Heart left ventricle (tissue), 16 donors: ENCODE data around the gene NDST1. TPM values are rescaled to one million over a fixed set of nuclear protein-coding genes. Genes with fewer than 3 reads are reported as not detected.

Source experiments
- ATAC-seq, 4 donors: fragments of 200-7000 bp; cut with Tn5 transposase; one replicate each; pipeline ENCODE4 v1.9.1; 2020 to 2022; ENCODE audit warnings: moderate library complexity in 4 of 4, mild to moderate bottlenecking in 3 of 4, moderate number of reproducible peaks in 1 of 4
- DNase-seq, 5 donors: peaks; one replicate each; pipeline ENCODE4 v3.0.0-alpha.2; 2020
- H3K27ac ChIP-seq, 12 donors: fragments of 200-600 bp; sonication (generic) in 4 of 12; one replicate each; pipeline versions ENCODE4 v1.5.0 to v1.8.0; 2016 to 2022; ENCODE audit warnings: mild to moderate bottlenecking in 2 of 12
- H3K27me3 ChIP-seq, 9 donors: fragments of 200-600 bp; sonication (generic) in 2 of 9; one replicate each; pipeline versions ENCODE4 v1.5.1 to v1.8.0; 2016 to 2022; ENCODE audit warnings: mild to moderate bottlenecking in 3 of 9
- H3K36me3 ChIP-seq, 9 donors: fragments of 200-600 bp; sonication (generic) in 2 of 9; one replicate each; pipeline versions ENCODE4 v1.5.0 to v1.8.0; 2018 to 2022; ENCODE audit warnings: mild to moderate bottlenecking in 2 of 9
- H3K4me1 ChIP-seq, 12 donors: fragments of 200-600 bp; sonication (generic) in 4 of 12; one replicate each; pipeline versions ENCODE4 v1.5.0 to v1.8.0; 2016 to 2022; ENCODE audit warnings: mild to moderate bottlenecking in 3 of 12
- H3K4me3 ChIP-seq, 12 donors: fragments of 200-600 bp; sonication (generic) in 4 of 12; one replicate each; pipeline versions ENCODE4 v1.5.0 to v1.8.0; 2017 to 2022; ENCODE audit warnings: mild to moderate bottlenecking in 9 of 12, moderate library complexity in 4 of 12
- H3K9me3 ChIP-seq, 12 donors: fragments of 200-600 bp; sonication (generic) in 4 of 12; one replicate each; pipeline versions ENCODE4 v1.5.0 to v1.8.0; 2016 to 2022; ENCODE audit warnings: mild to moderate bottlenecking in 1 of 12
- CTCF ChIP-seq, 12 donors: fragments of 200-600 bp; sonication (generic) in 4 of 12; IDR thresholded peaks; one replicate each; pipeline versions ENCODE4 v1.5.0 to v1.8.0; 2018 to 2022; ENCODE audit warnings: antibody characterized with exemption in 12 of 12, mild to moderate bottlenecking in 5 of 12
- POLR2A ChIP-seq, 2 donors: fragments of 450-650 bp; IDR thresholded peaks; one replicate each; pipeline ENCODE4 v1.6.1; 2017; ENCODE audit warnings: antibody characterized with exemption in 2 of 2, mild to moderate bottlenecking in 2 of 2, moderate library complexity in 2 of 2
- WGBS, 4 donors: extraction: QIAGEN DNeasy Blood & Tissue Kit in 2 of 4; methylation state at CpG; one replicate each; pipeline versions ENCODE4 v1.1.5 to v1.1.7; 2013 to 2018; 5-methylcytosine and 5-hydroxymethylcytosine counted together
- intact Hi-C, 10 donors: fragments of 100-400 bp; cut with DNase I; formaldehyde crosslinking; loops; one replicate each; pipeline versions ENCODE4 v1.11.1 to v1.14.2; 2022
- long read RNA-seq, 3 donors: library from polyadenylated mRNA; unstranded; transcript quantifications; one replicate each; pipeline ENCODE4 v2.0.0, GENCODE V29; 2020 to 2021
- polyA plus RNA-seq, 2 donors: library from polyadenylated mRNA; stranded (reverse); fragments of 200-250 nt; gene quantifications; one replicate each; pipeline ENCODE4 v1.2.3, GENCODE V29; 2013
- total RNA-seq, 9 donors: library from RNA; depleted of rRNA in 2 of 9; stranded (reverse); fragments of >200 nt in 2 of 9; fragmentation: NEBNext Ultra II Directional in 3 of 9; extraction: Animal tissue kit (Norgen Biotek cat#: 25700) in 3 of 9; gene quantifications; one replicate each; pipeline versions ENCODE4 v1.1.0 to v1.2.4, GENCODE V29; 2016 to 2023
- donor health status: ischemic (EF 13 %, LVEDD 7.1; RV severe dilation, severe dysfunction).
- donor health status: healthy with polysubstance abuse.
- donor health status: DM: no; HTN: yes; CAD: no.
- donor health status: DM: no; HTN: no; CAD: no.
- donor health status: ischemic (EF 25% LVEDD 6.9; RV normal size, moderate dysfunction).
- donor health status: ischemic (EF 25% LVEDD 5.7; RV mildly dilated, moderate dysfunction).
- donor health status: healthy.
- donor health status: DM: yes; HTN: yes; CAD: no.
- donor health status: ischemic (EF 35%, LVEDD 5.7; RV mildly dilated, moderate dysfunction).
- donor health status: nonischemic (EF 11% LVEDD 7.7; RV severe dilation, severe dysfunction).
- donor health status: DM: yes; HTN: yes; CAD: no.
- donor health status: PGD.
- donor health status: ischemic (EF 29% LVEDD 5.4; RV normal size, mild dysfunction).
- donor health status: nonischemic (EF 23%, LVEDD 6.1; RV moderate dilation, normal function).

The NDST1 gene
- total RNA-seq (100 to 1,000 TPM in 2 of 9 donors, 10 to 100 TPM in 7; 50.2 to 156 (median 68.5) TPM), polyA plus RNA-seq (10 to 100 TPM; 32.1 to 53.5 TPM)
- long read RNA-seq, donor 1, partial matches to known transcripts = 9 of 31 reads
- long read RNA-seq, donor 1, other reads (novel, unspliced or antisense) = 22 of 31 reads
- long read RNA-seq, donor 2, partial matches to known transcripts = 28 of 52 reads
- long read RNA-seq, donor 2, other reads (novel, unspliced or antisense) = 24 of 52 reads
- long read RNA-seq, donor 3, partial matches to known transcripts = 6 of 28 reads
- long read RNA-seq, donor 3, other reads (novel, unspliced or antisense) = 22 of 28 reads

- Histone ChIP-seq H3K4me1 (peaks cover 30 to 100% (median 96%) of the 10 kb centered on the region in 12 donors), H3K9me3 (no peaks in the 10 kb centered on the region), H3K36me3 (no peaks in the 10 kb centered on the region), H3K27ac (peak within 1 kb of the TSS in 10 of 12 donors; percentile 17 to 92 (median 85)), H3K27me3 (no peaks in the 10 kb centered on the region), H3K4me3 (no peak within 1 kb of the TSS)
- intact Hi-C loops = no loop called here
- DNase-seq (no peak), ATAC-seq (no peak)
- 53 to 64% (median 60%) methylated on average over 13 to 16 of the region's 16 CpGs for WGBS, 4 donors
- TF ChIP-seq CTCF (IDR thresholded peaks at IDR 0.05) (no peak), POLR2A (IDR thresholded peaks at IDR 0.05) (no peak)
These were observed at the start of gene NDST1 for GRCh38 chr5:150507474-150508276. NDST1 (plus strand) TSS chr5:150508131; CDS start chr5:150521255, 13,124 bp downstream.

GRCh38 chr5:150458802-150459557, 49.0 kb upstream of the NDST1 start:
- Histone ChIP-seq H3K27ac (peak overlapping the region in 2 of 12 donors; percentile 2 to 53), H3K4me1 (peaks cover 0 to 14% (median 4%) of the 10 kb centered on the region in 12 donors), H3K36me3 (no peaks in the 10 kb centered on the region), H3K9me3 (no peaks in the 10 kb centered on the region), H3K4me3 (peak overlapping the region in 8 of 12 donors; percentile 15 to 46 (median 36)), H3K27me3 (no peaks in the 10 kb centered on the region)
- DNase-seq = peak; percentile 75 to 90 (median 80)
- 14 to 30% (median 21%) methylated on average over 26 to 36 of the region's 36 CpGs for WGBS, 4 donors
- intact Hi-C loops = loop anchor here (1.0 to 10.0 kb wide), 14 partner anchors 62 to 393 kb away; partner anchors contain the start of gene IRGM (in 3 of the 10)
- peak; percentile 68 to 97 (median 82) for TF ChIP-seq CTCF (IDR thresholded peaks at IDR 0.05)
- no peak for TF ChIP-seq POLR2A (IDR thresholded peaks at IDR 0.05)
- peak; percentile 86 to 96 (median 92) for ATAC-seq

- no peaks in the 10 kb centered on the region for H3K27me3 ChIP-seq
- peaks cover 0 to 30% (median 19%) of the 10 kb centered on the region in 12 donors for H3K4me1 ChIP-seq
- TF ChIP-seq CTCF (IDR thresholded peaks at IDR 0.05) (no peak), POLR2A (IDR thresholded peaks at IDR 0.05) (no peak)
- DNase-seq (no peak), ATAC-seq (no peak)
- intact Hi-C loops = loop anchor here in 8 of 10 donors (5.0 to 10.0 kb wide), 5 partner anchors 37 to 384 kb away; partner anchors contain the start of gene IRGM (in 1 of the 8)
- no peak overlapping the region for H3K4me3 ChIP-seq
- H3K27ac ChIP-seq = no peak overlapping the region
- no peaks in the 10 kb centered on the region for H3K9me3 ChIP-seq
- WGBS, 4 donors = 53 to 64% (median 55%) methylated on average over 2 of the region's 2 CpGs
- no peaks in the 10 kb centered on the region for H3K36me3 ChIP-seq
These were observed 47.1 kb upstream of the NDST1 start for GRCh38 chr5:150460781-150461180.
